ENCODE data around the gene ABHD17A. TPM values are rescaled to one million over a fixed set of nuclear protein-coding genes. Genes with fewer than 3 reads are reported as not detected.
A peak's percentile ranks its signal among the peaks of the same experiment; 100 is the strongest.

Gene ABHD17A
- polyA plus RNA-seq, 3 donors: 69.8 to 96.1 (median 79.0) TPM

DNA sequence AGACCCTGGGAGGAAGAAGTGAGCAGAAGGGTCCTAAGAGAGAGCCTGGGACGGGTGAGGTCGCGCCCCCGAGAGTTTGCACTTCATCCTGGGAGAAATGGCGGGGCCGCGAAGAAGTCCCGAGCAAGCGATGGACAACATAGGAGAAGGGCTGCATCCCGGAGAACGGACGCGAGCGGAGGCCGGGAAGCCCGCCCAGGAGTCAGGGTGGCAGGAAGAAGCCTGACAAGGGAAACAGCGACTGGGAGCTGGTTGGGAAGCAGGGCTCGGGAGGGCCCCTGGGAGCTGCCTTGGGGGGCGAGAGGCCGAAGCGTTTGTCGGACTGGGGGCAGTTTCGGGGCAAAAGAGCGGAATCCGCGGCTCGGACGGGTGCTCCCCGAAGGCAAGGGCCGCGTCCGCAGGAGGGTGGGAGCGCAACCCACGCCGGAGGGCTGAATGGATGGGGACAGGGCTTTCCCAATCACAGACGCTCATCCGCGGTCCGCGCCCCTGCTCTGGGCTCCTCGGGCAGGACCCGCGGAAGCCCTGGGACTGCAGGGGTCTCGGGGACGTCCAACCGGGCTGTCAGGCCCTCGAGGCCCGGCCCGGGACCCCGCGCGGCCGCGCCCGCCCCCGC, 469 bp downstream of the ABHD17A start:
- Histone ChIP-seq H2AFZ (ENCODE audit: insufficient read depth, low read depth, low read length, poor library complexity, severe bottlenecking) (no peak overlapping the region), H4K20me1 (ENCODE audit: insufficient read depth, low read length) (peaks cover 42% of the 10 kb centered on the region), H3K27ac (ENCODE audit: low read depth in 1 of 2, low read length in 2 of 2) (peak overlapping the region; percentile 58 to 85), H3K36me3 (replicated peaks in 1 of 2; ENCODE audit: control insufficient read depth in 1 of 2, insufficient read depth in 2 of 2, low read length in 2 of 2) (peaks cover 11 to 18% of the 10 kb centered on the region in 2 donors), H3K4me3 (replicated peaks in 1 of 3; ENCODE audit: low read depth in 2 of 3, low read length in 3 of 3) (peak overlapping the region; percentile 79 to 89 (median 85)), H3K4me2 (replicated peaks; ENCODE audit: extremely low read depth, low read length, poor library complexity, severe bottlenecking) (peak overlapping the region; percentile 89), H3K79me2 (ENCODE audit: insufficient read depth, low read length) (peaks cover 45% of the 10 kb centered on the region), H3K4me1 (ENCODE audit: control insufficient read depth in 1 of 2, insufficient read depth in 2 of 2, low read length in 2 of 2) (peaks cover 30 to 34% of the 10 kb centered on the region in 2 donors), H3K9ac (ENCODE audit: insufficient read depth, low read length, poor library complexity, severe bottlenecking) (peak overlapping the region; percentile 81), H3K27me3 (ENCODE audit: control insufficient read depth in 2 of 2, insufficient read depth in 2 of 2, low read length in 2 of 2) (no peaks in the 10 kb centered on the region), H3K9me3 (replicated peaks in 1 of 2; ENCODE audit: control insufficient read depth in 1 of 2, insufficient read depth in 1 of 2, low read length in 2 of 2) (no peaks in the 10 kb centered on the region)
- H3K4me3 Mint-ChIP-seq: peak overlapping the region; percentile 100
- H3K27me3 Mint-ChIP-seq (ENCODE audit: low read depth in 3 of 3): peaks cover 0 to 4% (median 0%) of the 10 kb centered on the region in 3 donors
- peak overlapping the region; percentile 86 to 97 (median 91) for H3K27ac Mint-ChIP-seq
- TF ChIP-seq, protein P1, sequence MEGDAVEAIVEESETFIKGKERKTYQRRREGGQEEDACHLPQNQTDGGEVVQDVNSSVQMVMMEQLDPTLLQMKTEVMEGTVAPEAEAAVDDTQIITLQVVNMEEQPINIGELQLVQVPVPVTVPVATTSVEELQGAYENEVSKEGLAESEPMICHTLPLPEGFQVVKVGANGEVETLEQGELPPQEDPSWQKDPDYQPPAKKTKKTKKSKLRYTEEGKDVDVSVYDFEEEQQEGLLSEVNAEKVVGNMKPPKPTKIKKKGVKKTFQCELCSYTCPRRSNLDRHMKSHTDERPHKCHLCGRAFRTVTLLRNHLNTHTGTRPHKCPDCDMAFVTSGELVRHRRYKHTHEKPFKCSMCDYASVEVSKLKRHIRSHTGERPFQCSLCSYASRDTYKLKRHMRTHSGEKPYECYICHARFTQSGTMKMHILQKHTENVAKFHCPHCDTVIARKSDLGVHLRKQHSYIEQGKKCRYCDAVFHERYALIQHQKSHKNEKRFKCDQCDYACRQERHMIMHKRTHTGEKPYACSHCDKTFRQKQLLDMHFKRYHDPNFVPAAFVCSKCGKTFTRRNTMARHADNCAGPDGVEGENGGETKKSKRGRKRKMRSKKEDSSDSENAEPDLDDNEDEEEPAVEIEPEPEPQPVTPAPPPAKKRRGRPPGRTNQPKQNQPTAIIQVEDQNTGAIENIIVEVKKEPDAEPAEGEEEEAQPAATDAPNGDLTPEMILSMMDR (IDR thresholded peaks at IDR 0.05): no peak
- peaks cover 29% of the 10 kb centered on the region for H3K4me1 Mint-ChIP-seq
- intact Hi-C loops (cut with micrococcal nuclease): loop anchor here in 1 of 2 donors (1.0 kb wide), 1 partner anchor 9 kb away; no protein-coding TSS in a partner anchor
- under 1% methylated on average over 46 of the region's 56 CpGs for WGBS (ENCODE audit: insufficient coverage)
- no peak for DNase-seq
- peaks cover 16 to 22% of the 10 kb centered on the region in 2 donors for H3K36me3 Mint-ChIP-seq
- peaks cover 0 to 1% (median 0%) of the 10 kb centered on the region in 7 donors for H3K9me3 Mint-ChIP-seq

DNA sequence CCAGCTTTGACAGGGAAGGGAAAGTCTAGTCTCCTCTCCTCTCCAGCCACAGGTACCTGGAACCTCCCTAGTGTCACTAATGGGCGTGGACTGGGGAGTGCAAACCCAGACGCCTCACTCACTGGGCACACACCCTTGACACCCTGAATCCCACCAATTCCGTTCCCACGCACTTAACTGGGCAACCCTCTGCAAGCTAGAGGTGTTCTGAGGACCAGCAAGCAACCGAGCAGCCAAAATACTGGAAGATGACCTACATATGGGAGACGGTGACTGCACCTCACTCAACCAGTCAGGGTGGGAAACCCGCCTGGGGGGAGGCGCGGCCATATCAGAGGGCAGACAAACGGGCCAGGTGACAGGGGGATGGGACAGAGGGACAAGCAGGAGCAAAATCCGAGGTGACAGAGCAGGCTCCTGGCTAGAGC, 991 bp downstream of the ABHD17A start:
- Histone ChIP-seq H3K9ac (ENCODE audit: insufficient read depth, low read length, poor library complexity, severe bottlenecking) (peak overlapping the region; percentile 81), H2AFZ (ENCODE audit: insufficient read depth, low read depth, low read length, poor library complexity, severe bottlenecking) (no peak overlapping the region), H4K20me1 (ENCODE audit: insufficient read depth, low read length) (peaks cover 42% of the 10 kb centered on the region), H3K4me2 (replicated peaks; ENCODE audit: extremely low read depth, low read length, poor library complexity, severe bottlenecking) (peak overlapping the region; percentile 89), H3K27ac (ENCODE audit: low read depth in 1 of 2, low read length in 2 of 2) (peak overlapping the region; percentile 58 to 85), H3K27me3 (ENCODE audit: control insufficient read depth in 2 of 2, insufficient read depth in 2 of 2, low read length in 2 of 2) (no peaks in the 10 kb centered on the region), H3K79me2 (ENCODE audit: insufficient read depth, low read length) (peaks cover 45% of the 10 kb centered on the region), H3K4me3 (replicated peaks in 1 of 3; ENCODE audit: low read depth in 2 of 3, low read length in 3 of 3) (peak overlapping the region; percentile 79 to 89 (median 85)), H3K9me3 (replicated peaks in 1 of 2; ENCODE audit: control insufficient read depth in 1 of 2, insufficient read depth in 1 of 2, low read length in 2 of 2) (no peaks in the 10 kb centered on the region), H3K4me1 (ENCODE audit: control insufficient read depth in 1 of 2, insufficient read depth in 2 of 2, low read length in 2 of 2) (peaks cover 30 to 34% of the 10 kb centered on the region in 2 donors), H3K36me3 (replicated peaks in 1 of 2; ENCODE audit: control insufficient read depth in 1 of 2, insufficient read depth in 2 of 2, low read length in 2 of 2) (peaks cover 11 to 18% of the 10 kb centered on the region in 2 donors)
- Mint-ChIP-seq H3K27me3 (ENCODE audit: low read depth in 3 of 3) (peaks cover 0 to 4% (median 0%) of the 10 kb centered on the region in 3 donors), H3K27ac (peak overlapping the region; percentile 86 to 97 (median 91)), H3K9me3 (peaks cover 0 to 1% (median 0%) of the 10 kb centered on the region in 7 donors), H3K4me3 (peak overlapping the region; percentile 100), H3K4me1 (peaks cover 29% of the 10 kb centered on the region), H3K36me3 (peaks cover 16 to 23% of the 10 kb centered on the region in 2 donors)
- intact Hi-C loops (cut with micrococcal nuclease): loop anchor here in 1 of 2 donors (1.0 kb wide), 1 partner anchor 8 kb away; no protein-coding TSS in a partner anchor
- no peak for DNase-seq
- TF ChIP-seq, protein P1 (IDR thresholded peaks at IDR 0.05): no peak
- WGBS (ENCODE audit: insufficient coverage): 3% methylated on average over 10 of the region's 11 CpGs

All from CD14-positive monocyte (primary cell).